Suprapubic skin (tissue), 4 donors: Measurements from ENCODE around the gene ALPL. TPM values are rescaled to one million over a fixed set of nuclear protein-coding genes. Genes with fewer than 3 reads are reported as not detected.
"Not testable (repeated sequence)": the region's sequence is repeated elsewhere in the genome, so short reads cannot be mapped to it uniquely, and the experiment has no call there.

ENCODE experiments used
- DNase-seq, 2 donors: peaks; one replicate each; pipeline ENCODE4 v3.0.0-alpha.2; 2019; ENCODE audit warnings: low spot score in 2 of 2
- H3K27ac ChIP-seq: fragments of 200-600 bp; sonication (generic); one replicate; pipeline ENCODE4 v1.5.1; 2019
- H3K27me3 ChIP-seq: fragments of 200-600 bp; sonication (generic); one replicate; pipeline ENCODE4 v1.5.1; 2019
- H3K36me3 ChIP-seq: fragments of 200-600 bp; sonication (generic); one replicate; pipeline ENCODE4 v1.5.1; 2019
- H3K4me1 ChIP-seq: fragments of 200-600 bp; sonication (generic); one replicate; pipeline ENCODE4 v1.5.1; 2019
- H3K4me3 ChIP-seq: fragments of 200-600 bp; sonication (generic); one replicate; pipeline ENCODE4 v1.5.1; 2019; ENCODE audit warnings: mild to moderate bottlenecking
- H3K9me3 ChIP-seq: fragments of 200-600 bp; sonication (generic); one replicate; pipeline ENCODE4 v1.5.1; 2019
- CTCF ChIP-seq, 2 donors: fragments of 200-600 bp in 1 of 2; fragments of 450-650 bp in 1 of 2; sonication (generic) in 1 of 2; IDR thresholded peaks; one replicate each; pipeline ENCODE4 v1.5.1; 2016 to 2019; ENCODE audit warnings: antibody characterized with exemption in 2 of 2, mild to moderate bottlenecking in 1 of 2, moderate library complexity in 1 of 2
- EP300 ChIP-seq: sonication (generic); formaldehyde crosslinking; IDR thresholded peaks from one replicate; pipeline ENCODE4 v1.6.1; 2017; ENCODE audit warnings: antibody characterized with exemption
- POLR2A ChIP-seq, 2 donors: fragments of 450-650 bp; IDR thresholded peaks; one replicate each; pipeline ENCODE4 v1.6.1; 2017; ENCODE audit warnings: antibody characterized with exemption in 2 of 2, mild to moderate bottlenecking in 2 of 2, moderate library complexity in 2 of 2
- POLR2AphosphoS5 ChIP-seq, 3 donors: sonication (generic); formaldehyde crosslinking; IDR thresholded peaks; one replicate each; pipeline ENCODE4 v1.6.1; 2017; ENCODE audit warnings: antibody characterized with exemption in 3 of 3
- WGBS: methylation state at CpG from one replicate; pipeline ENCODE4 v1.1.5; 2018; 5-methylcytosine and 5-hydroxymethylcytosine counted together
- total RNA-seq, 4 donors: library from RNA; depleted of rRNA; stranded (reverse); fragments of >200 nt; gene quantifications; one replicate each; pipeline ENCODE4 v1.1.0, GENCODE V29; 2016

ALPL gene
- total RNA-seq = 1 to 10 TPM; 5.1 to 9.7 (median 6.0) TPM

DNA sequence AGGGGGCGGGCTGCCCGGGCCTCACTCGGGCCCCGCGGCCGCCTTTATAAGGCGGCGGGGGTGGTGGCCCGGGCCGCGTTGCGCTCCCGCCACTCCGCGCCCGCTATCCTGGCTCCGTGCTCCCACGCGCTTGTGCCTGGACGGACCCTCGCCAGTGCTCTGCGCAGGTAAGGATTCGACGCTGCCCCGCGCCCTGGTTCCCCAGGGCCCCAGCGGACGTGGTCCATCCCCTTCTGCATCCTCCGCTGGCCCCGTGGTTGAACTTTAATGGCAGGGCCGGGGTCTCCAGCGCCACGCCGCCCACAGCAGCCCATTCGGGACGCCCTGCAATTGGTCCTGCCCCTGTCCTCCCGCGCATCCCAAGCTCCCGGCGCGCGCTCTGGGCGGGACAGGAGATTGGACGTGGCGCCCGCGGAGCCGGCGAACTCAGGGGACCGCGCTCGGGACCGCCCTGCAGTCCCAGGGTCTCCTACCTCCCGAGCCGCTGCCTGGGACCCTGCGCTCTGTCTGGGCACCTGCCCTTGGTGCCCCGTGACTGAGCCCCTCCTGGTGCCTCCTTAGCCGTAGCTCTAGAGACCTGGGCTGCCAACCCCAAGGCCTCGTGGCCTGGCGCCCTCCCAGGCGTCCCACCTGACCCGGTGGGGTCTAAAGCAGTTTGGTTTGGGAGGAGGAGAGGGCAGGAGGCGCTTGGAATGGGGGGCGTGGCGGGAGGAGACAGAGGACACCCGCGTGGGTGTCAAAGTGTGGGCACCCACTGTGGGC, at the start of gene ALPL:
Gene ALPL (plus strand): TSS at position 73 of the 762 bp plus-strand sequence. CDS start 44,659 bp downstream, outside the sequence.
- H3K36me3 ChIP-seq = no peaks in the 10 kb centered on the region
- H3K4me3 ChIP-seq = peak within 1 kb of the TSS; percentile 38
- no peak within 1 kb of the TSS for H3K27ac ChIP-seq
- no peak for DNase-seq
- 14% methylated on average over 28 of the region's 67 CpGs for WGBS
- H3K9me3 ChIP-seq = no peaks in the 10 kb centered on the region
- H3K27me3 ChIP-seq = peaks cover 38% of the 10 kb centered on the region
- H3K4me1 ChIP-seq = peaks cover 25% of the 10 kb centered on the region
- no peak for TF ChIP-seq EP300
- no peak for TF ChIP-seq POLR2AphosphoS5 (IDR thresholded peaks at IDR 0.05)
- TF ChIP-seq CTCF (IDR thresholded peaks at IDR 0.05) = no peak
- no peak for TF ChIP-seq POLR2A (IDR thresholded peaks at IDR 0.05)

DNA sequence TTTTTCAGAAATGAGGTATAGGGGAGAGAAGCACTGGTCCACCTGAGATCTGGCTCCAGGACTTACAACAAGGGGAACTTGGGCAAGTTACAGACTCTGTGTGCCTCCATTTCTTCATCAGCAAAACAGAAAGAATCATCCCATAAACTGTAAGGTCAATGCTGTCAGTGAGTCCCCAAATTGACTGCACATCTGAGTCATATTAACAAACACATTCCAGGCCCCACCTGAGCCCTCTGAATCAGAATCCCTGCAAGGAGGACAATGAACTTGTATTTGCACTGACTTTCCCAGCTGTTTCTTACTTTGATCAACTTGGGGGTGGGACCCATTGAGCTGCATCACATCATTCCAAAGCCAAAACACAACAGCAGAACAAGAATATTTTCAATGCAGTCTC, 44.1 kb upstream of the ALPL start:
- not testable (repeated sequence) for H3K27ac ChIP-seq, H3K27me3 ChIP-seq, H3K4me1 ChIP-seq, DNase-seq, H3K36me3 ChIP-seq, H3K4me3 ChIP-seq, H3K9me3 ChIP-seq

DNA sequence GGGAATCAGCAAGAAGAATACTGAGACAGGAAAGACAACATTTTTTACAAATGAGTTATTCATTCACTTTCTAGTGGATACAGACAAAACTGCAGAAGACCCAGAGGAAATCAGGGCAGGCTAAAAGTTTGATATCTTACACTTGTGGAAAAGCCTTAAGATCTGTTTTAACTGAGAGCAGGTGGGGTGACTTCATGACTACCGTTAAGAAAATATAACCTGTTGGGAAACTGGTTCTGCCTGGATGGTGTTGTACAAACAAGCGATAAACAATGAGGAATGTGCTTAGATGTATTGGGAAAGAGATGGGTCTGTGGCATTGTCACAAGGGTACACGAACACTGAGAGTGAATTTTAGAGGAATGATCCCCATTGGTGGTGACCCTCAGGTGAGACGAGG, 41.3 kb upstream of the ALPL start:
- H3K4me1 ChIP-seq, DNase-seq, H3K4me3 ChIP-seq, H3K27ac ChIP-seq, H3K27me3 ChIP-seq, H3K9me3 ChIP-seq: not testable (repeated sequence)
- WGBS = 75% methylated on average over 4 of the region's 4 CpGs
- H3K36me3 ChIP-seq = peaks cover 20% of the 10 kb centered on the region

- TF ChIP-seq CTCF (IDR thresholded peaks at IDR 0.05) = no peak
- TF ChIP-seq POLR2AphosphoS5 (IDR thresholded peaks at IDR 0.05) = no peak
- TF ChIP-seq EP300 = no peak
- no peak for TF ChIP-seq POLR2A (IDR thresholded peaks at IDR 0.05)
- H3K27ac ChIP-seq = no peak overlapping the region
- no peaks in the 10 kb centered on the region for H3K27me3 ChIP-seq
- no peaks in the 10 kb centered on the region for H3K9me3 ChIP-seq
- no peaks in the 10 kb centered on the region for H3K4me1 ChIP-seq
- H3K36me3 ChIP-seq = peaks cover 27% of the 10 kb centered on the region
- no peak for DNase-seq
- WGBS = 64% methylated on average over 10 of the region's 10 CpGs
- no peak overlapping the region for H3K4me3 ChIP-seq
These were observed 40.6 kb upstream of the ALPL start for GRCh38 chr1:21468599-21468998.

DNA sequence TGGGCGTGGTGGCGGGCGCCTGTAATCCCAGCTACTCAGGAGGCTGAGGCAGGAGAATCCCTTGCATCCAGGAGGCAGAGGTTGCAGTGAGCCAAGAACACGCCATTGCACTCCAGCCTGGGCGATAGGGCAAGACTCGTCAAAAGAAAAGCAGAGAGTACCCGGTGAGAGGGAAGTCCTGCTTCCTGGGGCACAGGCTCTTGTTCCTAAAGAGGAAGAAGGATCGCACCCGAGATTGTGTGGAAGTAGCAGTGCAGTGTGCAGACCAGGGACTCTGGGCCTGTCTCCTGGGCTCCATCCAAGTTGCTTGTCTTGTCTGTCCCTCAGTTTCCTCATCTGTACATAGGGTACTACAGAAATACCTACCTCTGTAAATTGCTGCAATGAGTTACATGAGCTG, 39.6 kb upstream of the ALPL start:
- TF ChIP-seq POLR2A (IDR thresholded peaks at IDR 0.05) = no peak
- TF ChIP-seq CTCF (IDR thresholded peaks at IDR 0.05) = no peak
- TF ChIP-seq EP300 = no peak
- TF ChIP-seq POLR2AphosphoS5 (IDR thresholded peaks at IDR 0.05) = no peak

GRCh38 chr1:21472861-21473260, 36.4 kb upstream of the ALPL start:
- no peak for DNase-seq
- Histone ChIP-seq H3K9me3 (no peaks in the 10 kb centered on the region), H3K36me3 (peaks cover 34% of the 10 kb centered on the region), H3K27ac (no peak overlapping the region), H3K4me3 (no peak overlapping the region), H3K4me1 (no peaks in the 10 kb centered on the region), H3K27me3 (no peaks in the 10 kb centered on the region)
- no peak for TF ChIP-seq CTCF (IDR thresholded peaks at IDR 0.05)
- no peak for TF ChIP-seq POLR2A (IDR thresholded peaks at IDR 0.05)
- TF ChIP-seq POLR2AphosphoS5 (IDR thresholded peaks at IDR 0.05) = no peak
- TF ChIP-seq EP300 = no peak
- WGBS = 61% methylated on average over 5 of the region's 5 CpGs

More for the DNA sequence above, 39.6 kb upstream of the ALPL start:
- Histone ChIP-seq H3K27ac (no peak overlapping the region), H3K9me3 (no peaks in the 10 kb centered on the region), H3K27me3 (no peaks in the 10 kb centered on the region), H3K4me1 (no peaks in the 10 kb centered on the region), H3K4me3 (no peak overlapping the region), H3K36me3 (peaks cover 32% of the 10 kb centered on the region)
- 92% methylated on average over 9 of the region's 9 CpGs for WGBS
- DNase-seq = no peak
